HepG2 (cell line): ENCODE measurements around the gene KIF22. TPM values are rescaled to one million over a fixed set of nuclear protein-coding genes. Genes with fewer than 3 reads are reported as not detected.

Source experiments
- CREB3 ChIP-seq: sonication (generic); formaldehyde crosslinking; IDR thresholded peaks from 2 replicates; pipeline ENCODE4 v1.5.0; 2020; ENCODE audit warnings: missing genetic modification reagents
- CREM ChIP-seq, 2 experiments: sonication (generic) in 1 of 2; formaldehyde crosslinking in 1 of 2; IDR thresholded peaks; 2 replicates each; pipeline versions ENCODE4 v1.4.0 to v1.6.1; 2016 to 2020; ENCODE audit warnings: antibody characterized with exemption in 1 of 2, mild to moderate bottlenecking in 1 of 2, missing genetic modification reagents in 1 of 2
- MYNN ChIP-seq: sonication (generic); formaldehyde crosslinking; IDR thresholded peaks from 2 replicates; pipeline ENCODE4 v1.4.0; 2020; ENCODE audit warnings: mild to moderate bottlenecking, low read depth, missing genetic modification reagents
- NFAT5 ChIP-seq: sonication (generic); formaldehyde crosslinking; IDR thresholded peaks from 2 replicates; pipeline ENCODE4 v1.4.0; 2020; ENCODE audit warnings: missing genetic modification reagents
- NFE2 ChIP-seq: sonication (generic); formaldehyde crosslinking; IDR thresholded peaks from 2 replicates; pipeline ENCODE4 v1.4.0; 2020; ENCODE audit warnings: missing genetic modification reagents
- ONECUT2 ChIP-seq: sonication (generic); formaldehyde crosslinking; IDR thresholded peaks from 2 replicates; pipeline ENCODE4 v1.4.0; 2020; ENCODE audit warnings: missing genetic modification reagents
- PRDM4 ChIP-seq: sonication (generic); formaldehyde crosslinking; IDR thresholded peaks from 2 replicates; pipeline ENCODE4 v1.9.0; 2021; ENCODE audit warnings: missing genetic modification reagents, borderline replicate concordance
- SMARCE1 ChIP-seq: fragments of 450-650 bp; IDR thresholded peaks from 2 replicates; pipeline ENCODE4 v1.6.1; 2017; ENCODE audit warnings: borderline replicate concordance
- SNAPC2 ChIP-seq: sonication (generic); formaldehyde crosslinking; IDR thresholded peaks from 2 replicates; pipeline ENCODE4 v1.8.1; 2022; ENCODE audit warnings: mild to moderate bottlenecking, missing genetic modification reagents
- SNAPC4 ChIP-seq: sonication (generic); formaldehyde crosslinking; IDR thresholded peaks from 2 replicates; pipeline ENCODE4 v1.4.0; 2020; ENCODE audit warnings: mild to moderate bottlenecking, missing genetic modification reagents
- ZNF253 ChIP-seq: sonication (generic); formaldehyde crosslinking; IDR thresholded peaks from 2 replicates; pipeline ENCODE4 v1.8.0; 2022; ENCODE audit warnings: mild to moderate bottlenecking, missing genetic modification reagents, borderline replicate concordance
- ZNF30 ChIP-seq: sonication (generic); formaldehyde crosslinking; IDR thresholded peaks from 2 replicates; pipeline ENCODE4 v1.5.0; 2020; ENCODE audit warnings: mild to moderate bottlenecking, missing genetic modification reagents
- ZNF362 ChIP-seq: sonication (generic); formaldehyde crosslinking; IDR thresholded peaks from 2 replicates; pipeline ENCODE4 v1.4.0; 2020; ENCODE audit warnings: missing genetic modification reagents, mild to moderate bottlenecking, borderline replicate concordance
- ZNF775 ChIP-seq: sonication (generic); formaldehyde crosslinking; IDR thresholded peaks from 2 replicates; pipeline ENCODE4 v1.4.0; 2020; ENCODE audit warnings: missing genetic modification reagents, mild to moderate bottlenecking, moderate library complexity, borderline replicate concordance
- polyA plus RNA-seq, 8 experiments: library from polyadenylated mRNA; depleted of rRNA in 3 of 8; stranded (reverse) in 7 of 8; unstranded in 1 of 8; fragments of >200 nt; fragmentation: Illumina TruSeq in 4 of 8; extraction: Trizol in 4 of 8; gene quantifications; 2 replicates each; pipeline versions ENCODE4 v1.2.1 to v1.2.3, GENCODE V29; 2011 to 2016; ENCODE audit warnings: low read depth in 4 of 8, missing spikeins in 1 of 8, mixed read lengths in 1 of 8; ENCODE audit not compliant: insufficient read depth in 1 of 8
- total RNA-seq, 5 experiments: library from RNA; depleted of rRNA; stranded (reverse); fragments of >200 nt; fragmentation: Illumina TruSeq; extraction: Trizol; gene quantifications; 2 replicates each; pipeline ENCODE4 v1.2.3, GENCODE V29; 2016; ENCODE audit warnings: low read depth in 1 of 5

The KIF22 gene
- total and polyA plus RNA-seq, 2 of the 13 experiments (the other 11 are each of a cell fraction or from before 2014, with no cell fraction given): 95.8 to 118 TPM

GRCh38 chr16:29784901-29785500 lies 5.5 kb upstream of the KIF22 start (continued):
- TF ChIP-seq ZNF253 (CRISPR knock-in tag) (no peak), MYNN (CRISPR knock-in tag) (no peak), CREB3 (CRISPR knock-in tag) (no peak), SNAPC2 (CRISPR knock-in tag) (no peak), ONECUT2 (CRISPR knock-in tag) (no peak), ZNF30 (no peak), NFAT5 (CRISPR knock-in tag) (no peak), CREM (IDR thresholded peaks at IDR 0.05) (no peak), CREM (CRISPR knock-in tag; IDR thresholded peaks at IDR 0.05) (no peak), ZNF362 (CRISPR knock-in tag) (peak; percentile 46; the same call in 1 of the 2 replicates), NFE2 (CRISPR knock-in tag) (no peak), SMARCE1 (no peak), PRDM4 (CRISPR knock-in tag) (peak; percentile 68; the same call in 1 of the 2 replicates), ZNF775 (no peak), SNAPC4 (no peak)
